Fibroblast of mammary gland (primary cell): ENCODE measurements around the gene UCN.

Source experiments
- DNase-seq: peaks from one replicate; pipeline ENCODE4 v3.0.0-alpha.2; 2010; ENCODE audit warnings: low read depth
- H3K4me3 ChIP-seq: 2 replicates; pipeline ENCODE4 v1.5.1; 2011; ENCODE audit warnings: low read depth, mild to moderate bottlenecking, low read length, moderate library complexity; ENCODE audit not compliant: control insufficient read depth
- TF ChIP-seq, protein P1 (sequence below): conservative IDR thresholded peaks from 2 replicates; pipeline ENCODE4 v1.5.1; 2011; ENCODE audit warnings: low read depth, low read length, inconsistent platforms; ENCODE audit not compliant: control insufficient read depth, insufficient read depth

Gene UCN

DNA sequence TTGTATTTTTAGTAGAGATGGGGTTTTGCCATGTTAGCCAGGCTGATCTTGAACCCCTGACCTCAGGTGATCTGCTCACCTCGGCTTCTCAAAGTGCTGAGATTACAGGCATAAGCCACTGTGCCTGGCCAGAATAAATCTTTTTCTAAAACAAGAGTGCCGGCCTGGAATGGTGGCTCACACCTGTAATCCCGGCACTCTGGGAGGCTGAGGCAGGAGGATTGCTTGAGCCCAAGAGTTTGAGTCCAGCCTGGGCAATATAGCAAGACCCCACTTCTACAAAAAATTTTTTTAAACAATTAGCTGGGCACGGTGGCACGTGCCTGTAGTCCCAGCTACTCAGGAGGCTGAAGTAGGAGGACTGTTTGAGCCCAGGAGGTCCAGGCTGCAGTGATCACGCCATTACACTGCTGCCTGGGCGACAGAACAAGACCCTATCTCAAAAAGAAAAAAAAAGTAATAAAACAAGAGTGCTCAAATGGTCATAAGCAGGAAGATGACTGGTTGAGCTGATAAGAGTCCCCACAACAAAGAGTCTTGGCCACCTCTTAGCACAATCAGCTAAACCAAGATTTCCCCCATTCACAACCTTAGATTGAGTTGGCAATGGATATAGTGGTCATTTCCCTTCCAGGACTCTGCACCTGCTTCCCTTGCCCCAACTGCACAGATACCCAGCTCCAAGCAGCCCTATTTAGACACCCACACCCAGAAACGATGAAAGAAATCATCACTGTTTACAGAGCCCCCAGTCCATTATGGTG is 5.8 kb upstream of the UCN start:
- DNase-seq: no peak
- H3K4me3 ChIP-seq: no peak overlapping the region
- TF ChIP-seq, protein P1, sequence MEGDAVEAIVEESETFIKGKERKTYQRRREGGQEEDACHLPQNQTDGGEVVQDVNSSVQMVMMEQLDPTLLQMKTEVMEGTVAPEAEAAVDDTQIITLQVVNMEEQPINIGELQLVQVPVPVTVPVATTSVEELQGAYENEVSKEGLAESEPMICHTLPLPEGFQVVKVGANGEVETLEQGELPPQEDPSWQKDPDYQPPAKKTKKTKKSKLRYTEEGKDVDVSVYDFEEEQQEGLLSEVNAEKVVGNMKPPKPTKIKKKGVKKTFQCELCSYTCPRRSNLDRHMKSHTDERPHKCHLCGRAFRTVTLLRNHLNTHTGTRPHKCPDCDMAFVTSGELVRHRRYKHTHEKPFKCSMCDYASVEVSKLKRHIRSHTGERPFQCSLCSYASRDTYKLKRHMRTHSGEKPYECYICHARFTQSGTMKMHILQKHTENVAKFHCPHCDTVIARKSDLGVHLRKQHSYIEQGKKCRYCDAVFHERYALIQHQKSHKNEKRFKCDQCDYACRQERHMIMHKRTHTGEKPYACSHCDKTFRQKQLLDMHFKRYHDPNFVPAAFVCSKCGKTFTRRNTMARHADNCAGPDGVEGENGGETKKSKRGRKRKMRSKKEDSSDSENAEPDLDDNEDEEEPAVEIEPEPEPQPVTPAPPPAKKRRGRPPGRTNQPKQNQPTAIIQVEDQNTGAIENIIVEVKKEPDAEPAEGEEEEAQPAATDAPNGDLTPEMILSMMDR: no peak

DNA sequence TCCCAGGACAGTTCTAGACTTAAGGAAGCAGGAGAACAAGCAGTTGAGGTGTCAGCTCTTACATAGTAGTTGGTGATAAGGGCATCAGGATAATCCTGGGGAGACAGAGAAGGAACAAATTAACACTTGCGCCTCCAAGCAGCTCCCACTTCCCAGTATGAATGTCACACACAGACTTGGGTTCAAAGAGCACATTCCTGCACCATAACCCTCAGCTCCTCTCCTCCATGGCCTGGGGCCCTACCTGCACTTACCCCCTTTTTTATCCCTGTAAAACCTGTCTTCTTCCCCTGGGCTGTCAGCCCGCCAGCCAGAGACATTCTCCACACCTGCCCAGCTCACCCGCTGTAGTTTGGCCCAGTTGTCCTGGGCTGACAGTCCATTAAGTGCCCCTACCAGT is 3.9 kb upstream of the UCN start:
- no peak overlapping the region for H3K4me3 ChIP-seq
- DNase-seq: no peak
- TF ChIP-seq, protein P1: no peak

DNA sequence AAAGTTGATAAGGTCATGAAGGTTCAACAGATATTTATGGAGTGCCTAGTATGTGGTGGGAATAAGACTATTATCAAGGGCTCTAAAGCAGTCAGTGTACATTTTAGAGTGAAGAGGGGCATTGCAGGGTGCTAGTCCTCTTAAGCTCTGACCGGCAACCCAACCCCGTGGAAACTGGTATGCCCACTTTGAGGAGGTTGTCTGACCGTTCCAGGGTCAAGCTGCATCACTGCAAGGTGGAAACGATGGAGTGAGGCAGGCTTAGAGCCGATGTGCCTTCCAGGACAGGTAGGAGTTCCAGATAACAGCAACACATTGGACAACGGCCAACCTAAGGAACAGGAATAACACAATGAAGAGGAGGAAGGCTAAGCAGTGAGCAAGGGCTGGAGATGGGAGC is 1.4 kb upstream of the UCN start:
- H3K4me3 ChIP-seq: no peak overlapping the region
- TF ChIP-seq, protein P1: no peak
- no peak for DNase-seq

DNA sequence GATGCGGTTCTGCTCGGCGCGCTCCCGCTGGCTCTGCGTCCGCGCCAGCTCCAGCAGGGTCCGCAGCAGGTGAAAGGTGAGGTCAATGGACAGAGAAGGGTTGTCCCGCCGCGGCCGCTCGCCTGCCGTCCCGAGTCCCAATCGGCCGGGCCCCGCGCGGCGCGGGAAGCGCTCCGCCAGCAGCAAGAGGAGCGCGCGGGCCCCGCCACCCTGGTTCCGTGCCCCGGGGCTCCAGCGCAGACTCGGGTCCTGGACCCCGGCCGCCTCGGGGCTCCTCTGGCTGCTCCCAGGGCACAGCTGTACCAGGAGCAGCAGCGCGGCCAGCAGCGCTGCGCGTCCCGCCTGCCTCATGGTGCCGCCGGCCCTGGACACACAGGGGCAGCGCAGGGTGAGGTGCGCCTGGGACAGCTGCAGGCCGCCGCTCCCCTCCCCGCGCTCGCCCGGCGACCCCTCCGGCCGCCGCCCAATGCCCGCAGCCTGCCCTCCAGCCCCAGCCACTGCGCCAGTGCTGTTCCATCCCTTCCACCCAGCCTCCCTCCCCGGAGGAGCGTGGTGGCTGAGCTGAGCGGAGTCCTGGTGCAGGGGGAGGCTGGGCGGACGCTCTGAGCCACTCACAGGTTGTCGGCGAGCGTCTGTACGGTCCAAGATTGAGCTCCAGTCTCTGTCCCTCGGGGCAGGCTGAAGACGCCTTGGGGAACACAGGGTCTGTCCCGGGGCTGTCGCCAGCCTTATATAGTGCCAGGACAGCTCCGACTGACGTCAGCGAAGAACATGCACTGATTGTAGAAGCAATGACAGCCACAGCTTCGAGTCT is 493 bp downstream of the UCN start:
- DNase-seq: no peak
- TF ChIP-seq, protein P1: no peak
- H3K4me3 ChIP-seq: no peak overlapping the region

DNA sequence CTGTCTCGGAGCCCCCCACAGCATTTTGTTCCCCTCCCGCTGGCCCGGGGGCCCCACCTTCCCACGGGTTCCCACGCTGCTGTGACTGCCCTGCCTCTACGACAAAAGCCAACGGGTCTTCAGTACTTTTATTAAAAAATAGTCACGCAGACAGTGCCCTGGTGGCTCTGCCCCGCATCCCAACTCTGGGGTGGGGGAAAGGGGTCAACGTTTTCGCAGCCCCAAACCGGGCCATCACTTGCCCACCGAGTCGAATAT is 1.0 kb downstream of the UCN start:
- TF ChIP-seq, protein P1: no peak
- H3K4me3 ChIP-seq: no peak overlapping the region
- no peak for DNase-seq

DNA sequence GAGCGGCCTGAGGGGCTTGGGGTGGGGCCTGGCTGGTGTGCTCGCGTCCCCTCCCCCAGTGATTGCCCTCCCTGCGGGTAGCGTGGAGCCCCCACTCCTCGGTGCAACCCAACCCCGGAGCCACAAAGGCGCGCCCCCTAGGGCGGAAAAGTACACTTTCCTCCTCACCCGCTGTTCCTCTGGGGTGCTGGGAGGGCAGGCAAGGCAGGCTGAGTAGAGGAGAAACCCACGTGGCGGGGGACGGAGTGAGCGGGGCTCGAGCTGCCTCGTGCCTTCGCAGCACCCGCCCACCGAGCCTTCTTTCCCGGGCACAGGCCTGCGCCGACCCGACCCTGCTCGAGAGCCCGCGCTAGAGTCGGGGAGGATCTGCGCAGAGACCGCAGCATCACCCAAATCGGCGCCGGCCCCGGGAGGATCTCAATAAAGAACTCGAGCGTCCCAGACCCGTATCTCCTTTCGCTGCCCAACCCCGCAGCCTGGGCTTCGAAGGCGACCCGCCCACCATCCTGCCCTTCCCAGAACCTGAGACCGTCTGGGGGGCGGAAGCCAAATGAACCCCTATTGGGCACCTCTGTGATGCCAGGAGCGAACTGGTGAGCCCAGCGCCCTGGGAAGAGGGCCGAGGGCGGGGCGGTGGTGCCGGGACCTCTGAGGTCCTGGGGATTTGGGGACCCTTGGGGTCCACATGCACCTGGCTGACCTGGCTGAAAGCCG is 1.5 kb downstream of the UCN start:
- H3K4me3 ChIP-seq: no peak overlapping the region
- DNase-seq: no peak
- TF ChIP-seq, protein P1: no peak
